ENCODE data around the gene SRGAP3.
"Not testable (repeated sequence)": the region's sequence is repeated elsewhere in the genome, so short reads cannot be mapped to it uniquely, and the experiment has no call there.

The SRGAP3 gene

GRCh38 chr3:9249273-9250192, at the start of gene SRGAP3:
SRGAP3 (minus strand) TSS chr3:9249646; CDS start chr3:9248951, 695 bp downstream.
- in situ Hi-C loops (cut with HindIII; ENCODE audit: low sequenced_read_pairs): loop anchor here (5.0 kb wide), 1 partner anchor 37 kb away; no protein-coding TSS in a partner anchor

GRCh38 chr3:9298236-9298635, 48.8 kb upstream of the SRGAP3 start:
- in situ Hi-C loops (cut with HindIII; ENCODE audit: low sequenced_read_pairs): no loop called here

GRCh38 chr3:9296241-9296640, 46.8 kb upstream of the SRGAP3 start:
- in situ Hi-C loops (cut with HindIII; ENCODE audit: low sequenced_read_pairs): no loop called here

GRCh38 chr3:9295007-9295406, 45.6 kb upstream of the SRGAP3 start:
- in situ Hi-C loops (cut with HindIII; ENCODE audit: low sequenced_read_pairs): no loop called here

GRCh38 chr3:9293953-9294352, 44.5 kb upstream of the SRGAP3 start:
- in situ Hi-C loops (cut with HindIII; ENCODE audit: low sequenced_read_pairs): not testable (repeated sequence)

- in situ Hi-C loops (cut with HindIII; ENCODE audit: low sequenced_read_pairs): no loop called here
These were observed 43.6 kb upstream of the SRGAP3 start for GRCh38 chr3:9293076-9293475.

- in situ Hi-C loops (cut with HindIII; ENCODE audit: low sequenced_read_pairs): no loop called here
These were observed 43.1 kb upstream of the SRGAP3 start for GRCh38 chr3:9292516-9292915.

GRCh38 chr3:9291821-9292410, 42.5 kb upstream of the SRGAP3 start:
- in situ Hi-C loops (cut with HindIII; ENCODE audit: low sequenced_read_pairs): no loop called here

- in situ Hi-C loops (cut with HindIII; ENCODE audit: low sequenced_read_pairs): no loop called here
These were observed 41.1 kb upstream of the SRGAP3 start for GRCh38 chr3:9290566-9290965.

GRCh38 chr3:9281533-9281932, 32.1 kb upstream of the SRGAP3 start:
- in situ Hi-C loops (cut with HindIII; ENCODE audit: low sequenced_read_pairs): not testable (repeated sequence)

- in situ Hi-C loops (cut with HindIII; ENCODE audit: low sequenced_read_pairs): no loop called here
These were observed 31.2 kb upstream of the SRGAP3 start for GRCh38 chr3:9280451-9281219.

- in situ Hi-C loops (cut with HindIII; ENCODE audit: low sequenced_read_pairs): no loop called here
These were observed 30.5 kb upstream of the SRGAP3 start for GRCh38 chr3:9279966-9280365.

GRCh38 chr3:9278498-9278897, 29.1 kb upstream of the SRGAP3 start:
- in situ Hi-C loops (cut with HindIII; ENCODE audit: low sequenced_read_pairs): no loop called here

GRCh38 chr3:9278085-9278484, 28.6 kb upstream of the SRGAP3 start:
- in situ Hi-C loops (cut with HindIII; ENCODE audit: low sequenced_read_pairs): no loop called here

- in situ Hi-C loops (cut with HindIII; ENCODE audit: low sequenced_read_pairs): no loop called here
These were observed 27.4 kb upstream of the SRGAP3 start for GRCh38 chr3:9276761-9277370.

- in situ Hi-C loops (cut with HindIII; ENCODE audit: low sequenced_read_pairs): no loop called here
These were observed 22.5 kb upstream of the SRGAP3 start for GRCh38 chr3:9271903-9272302.

- in situ Hi-C loops (cut with HindIII; ENCODE audit: low sequenced_read_pairs): no loop called here
These were observed 21.3 kb upstream of the SRGAP3 start for GRCh38 chr3:9270704-9271103.

- in situ Hi-C loops (cut with HindIII; ENCODE audit: low sequenced_read_pairs): no loop called here
These were observed 17.3 kb upstream of the SRGAP3 start for GRCh38 chr3:9266716-9267115.

GRCh38 chr3:9260305-9260704, 10.9 kb upstream of the SRGAP3 start:
- in situ Hi-C loops (cut with HindIII; ENCODE audit: low sequenced_read_pairs): no loop called here

- in situ Hi-C loops (cut with HindIII; ENCODE audit: low sequenced_read_pairs): no loop called here
These were observed 7.6 kb upstream of the SRGAP3 start for GRCh38 chr3:9257092-9257491.

GRCh38 chr3:9255976-9256375, 6.5 kb upstream of the SRGAP3 start:
- in situ Hi-C loops (cut with HindIII; ENCODE audit: low sequenced_read_pairs): no loop called here

Measured in endothelial cell of hepatic sinusoid (primary cell).